Chondrocyte (in vitro differentiated cells): Measurements from ENCODE around the gene ACP2. TPM values are rescaled to one million over a fixed set of nuclear protein-coding genes. Genes with fewer than 3 reads are reported as not detected.
A peak's percentile ranks its signal among the peaks of the same experiment; 100 is the strongest.

Experiments used
- DNase-seq: peaks from one replicate; pipeline ENCODE4 v3.0.0; 2021; ENCODE audit warnings: mixed read lengths, low spot score
- H3K27ac Mint-ChIP-seq: one replicate; pipeline ENCODE4 v1.8.0; 2021; ENCODE audit warnings: mild to moderate bottlenecking, moderate library complexity, mixed read lengths; ENCODE audit not compliant: unreplicated experiment
- H3K27me3 Mint-ChIP-seq: 2 replicates; pipeline ENCODE4 v1.8.0; 2021; ENCODE audit warnings: low read depth, mixed read lengths
- H3K36me3 Mint-ChIP-seq: 2 replicates; pipeline ENCODE4 v1.8.0; 2021; ENCODE audit warnings: low read depth, mixed read lengths
- H3K4me1 Mint-ChIP-seq: 2 replicates; pipeline ENCODE4 v1.8.0; 2021; ENCODE audit warnings: low read depth, mild to moderate bottlenecking, mixed read lengths
- H3K4me3 Mint-ChIP-seq: one replicate; pipeline ENCODE4 v1.8.0; 2021; ENCODE audit warnings: mild to moderate bottlenecking, moderate library complexity, mixed read lengths; ENCODE audit not compliant: unreplicated experiment
- H3K9me3 Mint-ChIP-seq: 2 replicates; pipeline ENCODE4 v1.8.0; 2021; ENCODE audit warnings: low read depth, mixed read lengths
- long read RNA-seq: library from polyadenylated mRNA; stranded (forward); transcript quantifications from one replicate; pipeline ENCODE4 v2.0.0, GENCODE V29; 2021
- total RNA-seq: library from RNA; stranded (reverse); gene quantifications from 3 replicates; pipeline ENCODE4 v1.2.1, GENCODE V29; 2021
- TF ChIP-seq, protein P1 (sequence below): fragments of 200-600 bp; sonication (generic); IDR thresholded peaks from 2 replicates; pipeline ENCODE4 v1.5.0; 2021; ENCODE audit warnings: antibody characterized with exemption, mild to moderate bottlenecking, moderate library complexity

Gene ACP2, protein sequence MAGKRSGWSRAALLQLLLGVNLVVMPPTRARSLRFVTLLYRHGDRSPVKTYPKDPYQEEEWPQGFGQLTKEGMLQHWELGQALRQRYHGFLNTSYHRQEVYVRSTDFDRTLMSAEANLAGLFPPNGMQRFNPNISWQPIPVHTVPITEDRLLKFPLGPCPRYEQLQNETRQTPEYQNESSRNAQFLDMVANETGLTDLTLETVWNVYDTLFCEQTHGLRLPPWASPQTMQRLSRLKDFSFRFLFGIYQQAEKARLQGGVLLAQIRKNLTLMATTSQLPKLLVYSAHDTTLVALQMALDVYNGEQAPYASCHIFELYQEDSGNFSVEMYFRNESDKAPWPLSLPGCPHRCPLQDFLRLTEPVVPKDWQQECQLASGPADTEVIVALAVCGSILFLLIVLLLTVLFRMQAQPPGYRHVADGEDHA
- 35.3 to 54.5 TPM (median 36.1 TPM) in 3 replicates for total RNA-seq
- long read RNA-seq, transcript ACP2-201 (11 exons, 2,203 nt), result major isoform, 13 of 17 reads
- long read RNA-seq, partial matches to known transcripts, result 1 of 17 reads
- long read RNA-seq, other reads (novel, unspliced or antisense), result 3 of 17 reads

DNA sequence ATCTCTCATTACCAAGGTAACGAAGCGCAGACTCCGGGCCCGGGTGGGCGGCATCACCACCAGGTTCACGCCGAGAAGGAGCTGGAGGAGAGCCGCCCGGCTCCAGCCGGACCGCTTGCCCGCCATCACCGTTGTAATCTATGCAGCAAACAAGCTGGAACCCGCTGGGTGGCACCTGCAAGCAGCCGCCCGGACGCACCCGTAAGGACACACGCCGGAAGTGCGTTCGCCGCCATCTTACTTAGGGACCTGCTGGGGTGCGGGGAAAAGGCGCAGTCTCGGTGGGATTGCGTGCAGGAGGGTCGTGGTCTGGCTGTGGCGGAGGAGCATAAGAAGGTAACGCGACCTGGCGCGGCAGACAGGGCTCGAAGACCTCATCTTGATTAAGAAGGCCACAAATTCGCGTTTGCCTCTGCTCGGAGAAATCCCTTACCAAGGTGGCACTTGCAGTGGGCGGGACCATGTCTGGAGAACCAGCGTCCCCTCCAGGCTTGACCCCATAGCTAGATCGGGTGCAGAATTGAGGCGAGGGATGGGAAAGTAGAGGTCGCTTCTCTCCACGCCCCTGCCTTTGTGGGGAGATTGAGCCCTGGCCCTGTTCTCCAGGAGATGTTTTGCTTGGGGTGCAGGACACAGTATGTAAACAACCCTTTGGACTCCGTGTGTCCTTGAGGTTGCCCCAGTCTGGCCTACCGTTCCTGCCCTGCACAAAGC is at the start of gene ACP2:
Gene ACP2 (minus strand): TSS at position 151 of the 714 bp plus-strand sequence. CDS start 25 bp downstream, at position 126.
- Mint-ChIP-seq H3K4me3 (peak within 1 kb of the TSS; percentile 93), H3K27ac (peak within 1 kb of the TSS; percentile 95), H3K9me3 (no peaks in the 10 kb centered on the region), H3K36me3 (peaks cover 4% of the 10 kb centered on the region), H3K27me3 (no peaks in the 10 kb centered on the region), H3K4me1 (peaks cover 19% of the 10 kb centered on the region)
- TF ChIP-seq, protein P1, sequence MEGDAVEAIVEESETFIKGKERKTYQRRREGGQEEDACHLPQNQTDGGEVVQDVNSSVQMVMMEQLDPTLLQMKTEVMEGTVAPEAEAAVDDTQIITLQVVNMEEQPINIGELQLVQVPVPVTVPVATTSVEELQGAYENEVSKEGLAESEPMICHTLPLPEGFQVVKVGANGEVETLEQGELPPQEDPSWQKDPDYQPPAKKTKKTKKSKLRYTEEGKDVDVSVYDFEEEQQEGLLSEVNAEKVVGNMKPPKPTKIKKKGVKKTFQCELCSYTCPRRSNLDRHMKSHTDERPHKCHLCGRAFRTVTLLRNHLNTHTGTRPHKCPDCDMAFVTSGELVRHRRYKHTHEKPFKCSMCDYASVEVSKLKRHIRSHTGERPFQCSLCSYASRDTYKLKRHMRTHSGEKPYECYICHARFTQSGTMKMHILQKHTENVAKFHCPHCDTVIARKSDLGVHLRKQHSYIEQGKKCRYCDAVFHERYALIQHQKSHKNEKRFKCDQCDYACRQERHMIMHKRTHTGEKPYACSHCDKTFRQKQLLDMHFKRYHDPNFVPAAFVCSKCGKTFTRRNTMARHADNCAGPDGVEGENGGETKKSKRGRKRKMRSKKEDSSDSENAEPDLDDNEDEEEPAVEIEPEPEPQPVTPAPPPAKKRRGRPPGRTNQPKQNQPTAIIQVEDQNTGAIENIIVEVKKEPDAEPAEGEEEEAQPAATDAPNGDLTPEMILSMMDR, result peak; percentile 61
- DNase-seq, result no peak

DNA sequence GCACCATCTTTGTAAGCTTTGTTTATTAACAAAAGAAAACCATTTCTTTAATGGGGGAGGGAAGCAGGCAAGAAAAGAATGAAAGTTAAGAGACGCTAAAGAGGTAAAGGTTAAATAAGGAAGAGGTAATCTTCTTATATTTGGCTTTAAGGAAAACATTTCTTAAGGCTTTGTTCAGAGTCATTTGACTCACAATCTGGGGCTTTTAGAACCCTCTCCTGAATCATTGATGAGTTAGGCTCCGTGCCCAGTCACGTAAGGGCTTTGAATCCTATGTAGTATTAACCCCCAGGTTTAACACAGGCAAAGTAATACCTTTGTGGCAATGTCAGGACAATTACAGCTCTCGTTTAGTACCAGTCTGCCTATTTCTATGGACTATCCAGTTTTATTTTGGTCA is 47.4 kb upstream of the ACP2 start:
- H3K9me3 Mint-ChIP-seq, result peaks cover 17% of the 10 kb centered on the region
- no peak overlapping the region for H3K4me3 Mint-ChIP-seq
- no peak overlapping the region for H3K27ac Mint-ChIP-seq
- H3K4me1 Mint-ChIP-seq, result no peaks in the 10 kb centered on the region
- H3K36me3 Mint-ChIP-seq, result peaks cover 49% of the 10 kb centered on the region
- DNase-seq, result no peak
- TF ChIP-seq, protein P1, result no peak
- H3K27me3 Mint-ChIP-seq, result no peaks in the 10 kb centered on the region

DNA sequence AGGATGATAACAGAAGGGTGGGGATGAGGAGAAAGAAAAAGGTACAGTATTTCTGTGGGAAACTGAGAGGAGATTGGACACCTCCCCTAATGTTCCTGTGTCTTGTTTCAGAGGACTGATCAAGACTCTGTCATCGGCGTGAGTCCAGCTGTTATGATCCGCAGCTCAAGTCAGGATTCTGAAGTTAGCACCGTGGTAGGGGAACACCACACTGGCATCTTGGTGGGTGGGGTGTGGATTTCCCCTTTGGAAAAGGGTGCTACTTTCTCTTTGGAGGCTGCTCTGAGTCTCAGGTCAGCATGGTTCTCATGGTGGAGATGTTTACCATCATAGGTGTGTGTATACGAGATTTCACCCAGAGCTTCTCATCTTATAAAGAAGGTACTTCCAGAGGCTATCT is 46.8 kb upstream of the ACP2 start:
- TF ChIP-seq, protein P1, result no peak
- peaks cover 50% of the 10 kb centered on the region for H3K36me3 Mint-ChIP-seq
- DNase-seq, result no peak
- no peaks in the 10 kb centered on the region for H3K27me3 Mint-ChIP-seq
- no peak overlapping the region for H3K4me3 Mint-ChIP-seq
- H3K27ac Mint-ChIP-seq, result no peak overlapping the region
- H3K4me1 Mint-ChIP-seq, result no peaks in the 10 kb centered on the region
- H3K9me3 Mint-ChIP-seq, result peaks cover 15% of the 10 kb centered on the region

DNA sequence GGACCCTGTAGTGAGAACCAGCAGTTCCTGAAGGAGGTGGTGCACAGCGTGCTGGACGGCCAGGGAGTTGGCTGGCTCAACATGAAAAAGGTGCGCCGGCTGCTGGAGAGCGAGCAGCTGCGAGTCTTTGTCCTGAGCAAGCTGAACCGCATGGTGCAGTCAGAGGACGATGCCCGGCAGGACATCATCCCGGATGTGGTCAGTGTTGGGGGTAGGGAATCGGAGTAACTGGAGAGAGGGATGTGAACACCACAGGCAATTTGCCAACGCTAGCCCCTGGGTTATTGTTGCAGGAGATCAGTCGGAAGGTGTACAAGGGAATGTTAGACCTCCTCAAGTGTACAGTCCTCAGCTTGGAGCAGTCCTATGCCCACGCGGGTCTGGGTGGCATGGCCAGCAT is 41.2 kb upstream of the ACP2 start:
- H3K4me3 Mint-ChIP-seq, result no peak overlapping the region
- H3K9me3 Mint-ChIP-seq, result no peaks in the 10 kb centered on the region
- H3K36me3 Mint-ChIP-seq, result peaks cover 53% of the 10 kb centered on the region
- H3K27me3 Mint-ChIP-seq, result no peaks in the 10 kb centered on the region
- TF ChIP-seq, protein P1, result no peak
- no peaks in the 10 kb centered on the region for H3K4me1 Mint-ChIP-seq
- no peak overlapping the region for H3K27ac Mint-ChIP-seq
- no peak for DNase-seq

DNA sequence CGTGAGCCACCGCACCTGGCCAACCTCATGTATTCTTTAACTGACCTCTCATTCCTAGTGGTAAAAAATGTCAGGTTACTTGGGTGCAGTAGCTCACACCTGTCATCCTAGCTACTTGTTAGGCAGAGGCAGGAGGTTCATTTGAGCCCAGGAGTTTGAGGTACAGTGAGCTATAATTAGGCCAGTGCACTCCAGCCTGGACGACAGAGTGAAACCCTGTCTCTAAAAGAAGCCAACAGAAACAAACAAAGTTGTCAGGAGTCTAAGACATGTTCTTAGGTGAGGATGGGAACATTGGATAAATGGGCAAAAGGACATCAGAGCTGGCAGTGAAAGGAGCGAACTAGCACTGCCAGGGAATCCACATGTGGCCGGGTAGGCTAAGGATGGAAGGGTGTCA is 39.5 kb upstream of the ACP2 start:
- H3K9me3 Mint-ChIP-seq, result no peaks in the 10 kb centered on the region
- DNase-seq, result no peak
- TF ChIP-seq, protein P1, result no peak
- H3K27ac Mint-ChIP-seq, result no peak overlapping the region
- H3K27me3 Mint-ChIP-seq, result no peaks in the 10 kb centered on the region
- no peak overlapping the region for H3K4me3 Mint-ChIP-seq
- peaks cover 60% of the 10 kb centered on the region for H3K36me3 Mint-ChIP-seq
- H3K4me1 Mint-ChIP-seq, result no peaks in the 10 kb centered on the region
